HEK293 (cell line): ENCODE results near the gene METTL17.
A peak's percentile ranks its signal among the peaks of the same experiment; 100 is the strongest.

Experiments
- CTCF ChIA-PET: fragments of 350-600 bp; formaldehyde crosslinking; extraction: SDS; loops from one replicate; lab custom pipeline; 2021; ENCODE audit warnings: antibody characterized with exemption; lab: Yijun Ruan, JAX
- POLR2A ChIA-PET: fragments of 300-600 bp; formaldehyde crosslinking; extraction: SDS; loops from one replicate; lab custom pipeline; 2020; ENCODE audit warnings: antibody characterized with exemption, inconsistent platforms; lab: Yijun Ruan, JAX
- H3K27ac ChIP-seq: fragments of 200-500 bp; sonication (Bioruptor generic); 2 replicates; pipeline ENCODE4 v1.5.1; 2014; ENCODE audit warnings: low read depth, low read length, control low read depth, inconsistent platforms; ENCODE audit errors: extremely low read depth
- H3K36me3 ChIP-seq, 2 experiments: fragments of 200-500 bp in 1 of 2; sonication (Bioruptor generic) in 1 of 2; 1 replicate in 1 of 2; 2 replicates in 1 of 2; pipeline ENCODE4 v1.5.1; 2014 to 2017; ENCODE audit warnings: inconsistent platforms in 2 of 2, low read length in 2 of 2; ENCODE audit not compliant: control insufficient read depth in 2 of 2, insufficient read depth in 1 of 2
- H3K4me1 ChIP-seq: fragments of 200-500 bp; sonication (Bioruptor generic); 2 replicates; pipeline ENCODE4 v1.5.1; 2014; ENCODE audit warnings: mild to moderate bottlenecking, low read length, inconsistent platforms; ENCODE audit not compliant: control insufficient read depth, insufficient read depth
- H3K4me3 ChIP-seq: 2 replicates; pipeline ENCODE4 v1.5.1; 2011; ENCODE audit warnings: low read depth, mild to moderate bottlenecking, control low read depth, low read length, moderate library complexity
- H3K9me3 ChIP-seq: fragments of 200-500 bp; sonication (Bioruptor generic); 2 replicates; pipeline ENCODE4 v1.5.1; 2014; ENCODE audit warnings: low read depth, low read length, inconsistent platforms; ENCODE audit not compliant: control insufficient read depth, insufficient read depth
- YY1 ChIP-seq: fragments of 450-650 bp; formaldehyde crosslinking; IDR thresholded peaks from 2 replicates; pipeline ENCODE4 v1.5.1; 2018; ENCODE audit warnings: missing biosample characterization, missing genetic modification characterization
- ZBTB21 ChIP-seq: fragments of 450-650 bp; formaldehyde crosslinking; IDR thresholded peaks from 2 replicates; pipeline ENCODE4 v1.5.1; 2017; ENCODE audit warnings: missing biosample characterization, missing genetic modification characterization
- ZBTB7A ChIP-seq: fragments of 450-650 bp; formaldehyde crosslinking; IDR thresholded peaks from 2 replicates; pipeline ENCODE4 v1.5.1; 2016; ENCODE audit warnings: low read depth, missing biosample characterization, missing genetic modification characterization
- ZFHX2 ChIP-seq: fragments of 450-650 bp; formaldehyde crosslinking; conservative IDR thresholded peaks from 2 replicates; pipeline ENCODE4 v1.5.1; 2016; ENCODE audit warnings: missing biosample characterization, missing genetic modification characterization
- ZNF132 ChIP-seq: fragments of 450-650 bp; formaldehyde crosslinking; IDR thresholded peaks from 2 replicates; pipeline ENCODE4 v1.5.1; 2017; ENCODE audit warnings: missing biosample characterization, missing genetic modification characterization, borderline replicate concordance
- ZNF2 ChIP-seq: fragments of 450-650 bp; formaldehyde crosslinking; IDR thresholded peaks from 2 replicates; pipeline ENCODE4 v1.5.1; 2016; ENCODE audit warnings: missing biosample characterization, missing genetic modification characterization
- ZNF24 ChIP-seq: fragments of 450-650 bp; formaldehyde crosslinking; IDR thresholded peaks from 2 replicates; pipeline ENCODE4 v1.5.1; 2016; ENCODE audit warnings: missing biosample characterization, missing genetic modification characterization
- ZNF248 ChIP-seq: fragments of 450-650 bp; formaldehyde crosslinking; IDR thresholded peaks from 2 replicates; pipeline ENCODE4 v1.5.1; 2017; ENCODE audit warnings: missing biosample characterization, missing genetic modification characterization
- ZNF341 ChIP-seq: fragments of 450-650 bp; formaldehyde crosslinking; IDR thresholded peaks from 2 replicates; pipeline ENCODE4; 2016; ENCODE audit warnings: low read depth, missing biosample characterization, missing genetic modification characterization
- ZNF366 ChIP-seq: fragments of 450-650 bp; formaldehyde crosslinking; conservative IDR thresholded peaks from 2 replicates; pipeline ENCODE4 v1.5.1; 2016; ENCODE audit warnings: missing biosample characterization, missing genetic modification characterization
- ZNF394 ChIP-seq: fragments of 450-650 bp; formaldehyde crosslinking; IDR thresholded peaks from 2 replicates; pipeline ENCODE4 v1.5.1; 2016; ENCODE audit warnings: missing biosample characterization, missing genetic modification characterization, mild to moderate bottlenecking, moderate library complexity, borderline replicate concordance
- ZNF404 ChIP-seq: fragments of 450-650 bp; formaldehyde crosslinking; IDR thresholded peaks from 2 replicates; pipeline ENCODE4 v1.5.1; 2017; ENCODE audit warnings: missing biosample characterization, missing genetic modification characterization
- ZNF48 ChIP-seq: fragments of 450-650 bp; formaldehyde crosslinking; IDR thresholded peaks from 2 replicates; pipeline ENCODE4 v1.5.1; 2016; ENCODE audit warnings: missing biosample characterization, missing genetic modification characterization
- ZNF488 ChIP-seq: fragments of 450-650 bp; formaldehyde crosslinking; IDR thresholded peaks from 2 replicates; pipeline ENCODE4 v1.5.1; 2016; ENCODE audit warnings: missing biosample characterization, missing genetic modification characterization
- ZNF544 ChIP-seq: fragments of 450-650 bp; formaldehyde crosslinking; IDR thresholded peaks from 2 replicates; pipeline ENCODE4 v1.5.0; 2017; ENCODE audit warnings: missing biosample characterization, missing genetic modification characterization
- ZNF560 ChIP-seq: fragments of 450-650 bp; formaldehyde crosslinking; IDR thresholded peaks from 2 replicates; pipeline ENCODE4 v1.5.1; 2017; ENCODE audit warnings: missing biosample characterization, missing genetic modification characterization, borderline replicate concordance
- ZNF585B ChIP-seq: fragments of 450-650 bp; formaldehyde crosslinking; IDR thresholded peaks from 2 replicates; pipeline ENCODE4 v1.5.1; 2016; ENCODE audit warnings: missing biosample characterization, missing genetic modification characterization
- ZNF596 ChIP-seq: fragments of 450-650 bp; IDR thresholded peaks from 2 replicates; pipeline ENCODE4 v1.5.0; 2018; ENCODE audit warnings: missing biosample characterization, mild to moderate bottlenecking, missing genetic modification characterization, moderate library complexity
- ZNF600 ChIP-seq: fragments of 450-650 bp; formaldehyde crosslinking; IDR thresholded peaks from 2 replicates; pipeline ENCODE4 v1.5.1; 2016; ENCODE audit warnings: missing biosample characterization, missing genetic modification characterization
- ZNF621 ChIP-seq: fragments of 450-650 bp; formaldehyde crosslinking; IDR thresholded peaks from 2 replicates; pipeline ENCODE4 v1.5.1; 2017; ENCODE audit warnings: missing biosample characterization, missing genetic modification characterization
- ZNF623 ChIP-seq: fragments of 450-650 bp; formaldehyde crosslinking; IDR thresholded peaks from 2 replicates; pipeline ENCODE4 v1.5.1; 2016; ENCODE audit warnings: missing biosample characterization, missing genetic modification characterization
- ZNF707 ChIP-seq: fragments of 450-650 bp; formaldehyde crosslinking; IDR thresholded peaks from 2 replicates; pipeline ENCODE4 v1.5.1; 2016; ENCODE audit warnings: missing biosample characterization, missing genetic modification characterization
- TF ChIP-seq, protein P1 (sequence below): fragments of 450-650 bp; formaldehyde crosslinking; IDR thresholded peaks from 2 replicates; pipeline ENCODE4 v1.5.1; 2017; ENCODE audit warnings: missing biosample characterization, missing genetic modification characterization
- TF ChIP-seq, protein P2 (sequence below): sonication (generic); formaldehyde crosslinking; IDR thresholded peaks from 2 replicates; pipeline ENCODE4 v1.8.1; 2022; ENCODE audit warnings: mild to moderate bottlenecking, moderate library complexity, missing genetic modification reagents
- TF ChIP-seq, protein P3 (sequence below): fragments of 450-650 bp; formaldehyde crosslinking; IDR thresholded peaks from 2 replicates; pipeline ENCODE4 v1.5.1; 2016; ENCODE audit warnings: missing biosample characterization, missing genetic modification characterization

METTL17 gene

GRCh38 chr14:20988717-20989470, 886 bp upstream of the METTL17 start:
- H3K36me3 ChIP-seq, result peaks cover 19 to 26% of the 10 kb centered on the region in 2 experiments
- POLR2A ChIA-PET, result interaction anchor here (0.6 to 0.8 kb wide), 2 partner anchors 18 to 82 kb away, joined by 3 read pairs; no protein-coding TSS in a partner anchor
- peak overlapping the region; percentile 24 for H3K4me3 ChIP-seq
- H3K4me1 ChIP-seq, result 0 out of 2 replicates have a peak, but pooled peaks cover 2% of the 10 kb centered on the region
- H3K9me3 ChIP-seq, result no peaks in the 10 kb centered on the region
- TF ChIP-seq YY1 (tag by site-specific recombination) (no peak), ZBTB7A (tag by site-specific recombination) (no peak), ZNF600 (tag by site-specific recombination) (no peak), ZNF488 (tag by site-specific recombination) (no peak), ZNF544 (no peak), ZBTB21 (no peak), ZNF623 (tag by site-specific recombination) (no peak), ZNF585B (tag by site-specific recombination) (no peak), ZNF394 (no peak), ZNF248 (tag by site-specific recombination) (no peak), ZNF24 (tag by site-specific recombination) (no peak)
- CTCF ChIA-PET, result interaction anchor here (0.6 to 2.2 kb wide), 5 partner anchors 8 to 534 kb away, joined by 3 to 15 read pairs (median 4); partner anchors contain the start of gene APEX1
- H3K27ac ChIP-seq, result peak overlapping the region; percentile 34

- ChIA-PET POLR2A (interaction anchor here (0.6 to 0.8 kb wide), 2 partner anchors 18 to 82 kb away, joined by 3 read pairs; no protein-coding TSS in a partner anchor), CTCF (interaction anchor here (0.6 to 2.2 kb wide), 5 partner anchors 9 to 534 kb away, joined by 3 to 15 read pairs (median 4); partner anchors contain the start of gene APEX1)
- Histone ChIP-seq H3K4me3 (peak overlapping the region; percentile 24), H3K27ac (peak overlapping the region; percentile 34), H3K9me3 (no peaks in the 10 kb centered on the region), H3K4me1 (0 out of 2 replicates have a peak, but pooled peaks cover 2% of the 10 kb centered on the region), H3K36me3 (peaks cover 24 to 31% of the 10 kb centered on the region in 2 experiments)
- TF ChIP-seq ZNF132 (no peak), ZNF48 (tag by site-specific recombination) (no peak), ZNF621 (tag by site-specific recombination) (no peak), ZNF707 (no peak), ZNF341 (no peak), ZNF560 (tag by site-specific recombination) (no peak), ZNF366 (tag by site-specific recombination) (no peak)
- TF ChIP-seq, protein P1, sequence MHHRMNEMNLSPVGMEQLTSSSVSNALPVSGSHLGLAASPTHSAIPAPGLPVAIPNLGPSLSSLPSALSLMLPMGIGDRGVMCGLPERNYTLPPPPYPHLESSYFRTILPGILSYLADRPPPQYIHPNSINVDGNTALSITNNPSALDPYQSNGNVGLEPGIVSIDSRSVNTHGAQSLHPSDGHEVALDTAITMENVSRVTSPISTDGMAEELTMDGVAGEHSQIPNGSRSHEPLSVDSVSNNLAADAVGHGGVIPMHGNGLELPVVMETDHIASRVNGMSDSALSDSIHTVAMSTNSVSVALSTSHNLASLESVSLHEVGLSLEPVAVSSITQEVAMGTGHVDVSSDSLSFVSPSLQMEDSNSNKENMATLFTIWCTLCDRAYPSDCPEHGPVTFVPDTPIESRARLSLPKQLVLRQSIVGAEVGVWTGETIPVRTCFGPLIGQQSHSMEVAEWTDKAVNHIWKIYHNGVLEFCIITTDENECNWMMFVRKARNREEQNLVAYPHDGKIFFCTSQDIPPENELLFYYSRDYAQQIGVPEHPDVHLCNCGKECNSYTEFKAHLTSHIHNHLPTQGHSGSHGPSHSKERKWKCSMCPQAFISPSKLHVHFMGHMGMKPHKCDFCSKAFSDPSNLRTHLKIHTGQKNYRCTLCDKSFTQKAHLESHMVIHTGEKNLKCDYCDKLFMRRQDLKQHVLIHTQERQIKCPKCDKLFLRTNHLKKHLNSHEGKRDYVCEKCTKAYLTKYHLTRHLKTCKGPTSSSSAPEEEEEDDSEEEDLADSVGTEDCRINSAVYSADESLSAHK (tag by site-specific recombination), result peak; percentile 30; the same call in 1 of the 2 replicates
Measured at GRCh38 chr14:20989471-20989786, 351 bp upstream of the METTL17 start.

DNA sequence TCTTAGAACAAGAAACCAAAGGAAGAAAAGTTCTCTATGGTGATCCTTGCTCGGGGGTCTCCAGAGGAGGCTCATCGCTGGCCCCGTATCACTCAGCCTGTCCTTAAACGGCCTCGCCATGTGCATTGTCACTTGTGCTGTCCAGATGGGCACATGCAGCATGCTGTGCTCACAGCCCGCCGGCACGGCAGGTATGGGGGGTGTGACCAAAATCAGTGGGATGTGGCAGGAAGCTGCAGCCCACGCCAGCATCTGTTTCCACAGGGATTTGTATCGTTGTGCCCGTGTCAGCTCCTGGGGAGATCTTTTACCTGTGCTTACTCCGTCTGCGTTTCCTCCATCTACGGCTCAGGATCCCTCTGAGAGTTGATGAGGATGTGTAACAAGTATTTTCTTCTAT, 6.7 kb downstream of the METTL17 start:
- no peak overlapping the region for H3K4me3 ChIP-seq
- H3K36me3 ChIP-seq, result peaks cover 55 to 64% of the 10 kb centered on the region in 2 experiments
- no peaks in the 10 kb centered on the region for H3K4me1 ChIP-seq
- no peak overlapping the region for H3K27ac ChIP-seq
- TF ChIP-seq ZNF2 (tag by site-specific recombination) (no peak), ZNF596 (tag by site-specific recombination) (no peak), ZFHX2 (tag by site-specific recombination) (no peak), ZNF404 (tag by site-specific recombination) (no peak), ZNF48 (tag by site-specific recombination) (no peak)
- TF ChIP-seq, protein P2, sequence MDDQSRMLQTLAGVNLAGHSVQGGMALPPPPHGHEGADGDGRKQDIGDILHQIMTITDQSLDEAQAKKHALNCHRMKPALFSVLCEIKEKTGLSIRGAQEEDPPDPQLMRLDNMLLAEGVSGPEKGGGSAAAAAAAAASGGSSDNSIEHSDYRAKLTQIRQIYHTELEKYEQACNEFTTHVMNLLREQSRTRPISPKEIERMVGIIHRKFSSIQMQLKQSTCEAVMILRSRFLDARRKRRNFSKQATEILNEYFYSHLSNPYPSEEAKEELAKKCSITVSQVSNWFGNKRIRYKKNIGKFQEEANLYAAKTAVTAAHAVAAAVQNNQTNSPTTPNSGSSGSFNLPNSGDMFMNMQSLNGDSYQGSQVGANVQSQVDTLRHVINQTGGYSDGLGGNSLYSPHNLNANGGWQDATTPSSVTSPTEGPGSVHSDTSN (CRISPR knock-in tag), result no peak
- TF ChIP-seq, protein P3, sequence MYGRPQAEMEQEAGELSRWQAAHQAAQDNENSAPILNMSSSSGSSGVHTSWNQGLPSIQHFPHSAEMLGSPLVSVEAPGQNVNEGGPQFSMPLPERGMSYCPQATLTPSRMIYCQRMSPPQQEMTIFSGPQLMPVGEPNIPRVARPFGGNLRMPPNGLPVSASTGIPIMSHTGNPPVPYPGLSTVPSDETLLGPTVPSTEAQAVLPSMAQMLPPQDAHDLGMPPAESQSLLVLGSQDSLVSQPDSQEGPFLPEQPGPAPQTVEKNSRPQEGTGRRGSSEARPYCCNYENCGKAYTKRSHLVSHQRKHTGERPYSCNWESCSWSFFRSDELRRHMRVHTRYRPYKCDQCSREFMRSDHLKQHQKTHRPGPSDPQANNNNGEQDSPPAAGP (tag by site-specific recombination), result no peak
- no peaks in the 10 kb centered on the region for H3K9me3 ChIP-seq
- ChIA-PET POLR2A (interaction anchor here (1.0 kb wide), 1 partner anchor 26 kb away, joined by 3 read pairs; no protein-coding TSS in a partner anchor), CTCF (interaction anchor here (0.8 to 5.4 kb wide), 2 partner anchors 18 to 26 kb away, joined by 4 to 35 read pairs; no protein-coding TSS in a partner anchor)
